K562 (cell line): ENCODE results near the gene CRCP. TPM values are rescaled to one million over a fixed set of nuclear protein-coding genes. Genes with fewer than 3 reads are reported as not detected.
A peak's percentile ranks its signal among the peaks of the same experiment; 100 is the strongest.

Experiments used
- CBX3 ChIP-seq, 2 experiments: IDR thresholded peaks; 1 replicate in 1 of 2; 2 replicates in 1 of 2; pipeline ENCODE4 v1.6.1; 2012; ENCODE audit warnings: inconsistent platforms in 2 of 2, low read length in 2 of 2, borderline replicate concordance in 1 of 2, control low read depth in 1 of 2
- FOXA1 ChIP-seq: fragments of 450-650 bp; IDR thresholded peaks from 2 replicates; pipeline ENCODE4 v1.6.1; 2016; ENCODE audit warnings: mild to moderate bottlenecking, borderline replicate concordance
- RAD21 ChIP-seq, 2 experiments: fragments of 250-450 bp in 1 of 2; fragments of 450-650 bp in 1 of 2; sonication (Bioruptor Pico) in 1 of 2; formaldehyde crosslinking in 1 of 2; IDR thresholded peaks in 1 of 2; conservative IDR thresholded peaks in 1 of 2; 2 replicates each; pipeline versions ENCODE4 v1.4.0 to v1.8.0; 2020 to 2022; ENCODE audit warnings: mild to moderate bottlenecking in 2 of 2, moderate library complexity in 1 of 2
- RBM22 ChIP-seq: fragments of 200-400 bp; formaldehyde crosslinking; IDR thresholded peaks from 2 replicates; pipeline ENCODE4 v1.6.1; 2018; ENCODE audit warnings: low read length, low read depth; ENCODE audit not compliant: poor library complexity, severe bottlenecking
- ZKSCAN8 ChIP-seq: fragments of 200-800 bp; sonication (Bioruptor generic); IDR thresholded peaks from 2 replicates; pipeline ENCODE4 v1.6.1; 2016; ENCODE audit warnings: missing genetic modification characterization, missing compliant biosample characterization
- ZNF121 ChIP-seq: sonication (generic); formaldehyde crosslinking; conservative IDR thresholded peaks from 2 replicates; pipeline ENCODE4 v1.8.0; 2022; ENCODE audit warnings: missing genetic modification reagents
- ZNF197 ChIP-seq: fragments of 200-800 bp; sonication (Bioruptor generic); IDR thresholded peaks from 2 replicates; pipeline ENCODE4 v1.6.1; 2016; ENCODE audit warnings: low read depth, missing genetic modification characterization, missing compliant biosample characterization
- polyA plus RNA-seq, 8 experiments: library from polyadenylated mRNA; depleted of rRNA in 4 of 8; stranded (reverse) in 5 of 8; unstranded in 3 of 8; fragments of >200 nt; fragmentation: Nextera tagmentation in 2 of 8; fragmentation: Illumina TruSeq in 1 of 8; extraction: Ambion mirVana in 2 of 8; extraction: Trizol in 1 of 8; gene quantifications; 2 replicates each; pipeline versions ENCODE4 v1.2.1 to v1.2.3, GENCODE V29; 2011 to 2014; ENCODE audit warnings: inconsistent platforms in 1 of 8, missing spikeins in 1 of 8
- total RNA-seq, 7 experiments: library from RNA; depleted of rRNA in 6 of 7; stranded (reverse); fragments of >200 nt in 6 of 7; fragmentation: Illumina TruSeq in 2 of 7; extraction: Trizol in 2 of 7; gene quantifications; 2 replicates each; pipeline versions ENCODE4 v1.2.1 to v1.2.3, GENCODE V29; 2011 to 2021; ENCODE audit warnings: low replicate concordance in 1 of 7
- TF ChIP-seq, protein P1 (sequence below): sonication (generic); formaldehyde crosslinking; IDR thresholded peaks from 2 replicates; pipeline ENCODE4 v1.8.0; 2022; ENCODE audit warnings: missing genetic modification reagents, mild to moderate bottlenecking, borderline replicate concordance
- TF ChIP-seq, protein P2 (sequence below), 2 experiments: fragments of 450-650 bp in 1 of 2; IDR thresholded peaks; 2 replicates each; pipeline ENCODE4 v1.6.1; 2011 to 2017; ENCODE audit warnings: low read depth in 2 of 2, antibody characterized with exemption in 1 of 2, borderline replicate concordance in 1 of 2, low read length in 1 of 2, mild to moderate bottlenecking in 1 of 2, mixed read lengths in 1 of 2; ENCODE audit not compliant: control insufficient read depth in 1 of 2
- TF ChIP-seq, protein P3 (sequence below), 2 experiments: fragments of 450-650 bp; formaldehyde crosslinking in 1 of 2; IDR thresholded peaks; 2 replicates each; pipeline versions ENCODE4 v1.4.0 to v1.6.1; 2014 to 2020; ENCODE audit warnings: mild to moderate bottlenecking in 2 of 2, borderline replicate concordance in 1 of 2, low read depth in 1 of 2

Gene CRCP
- total and polyA plus RNA-seq, 9 of the 15 experiments (the other 6 are each of a cell fraction or from before 2014, with no cell fraction given), result 22.1 to 58.3 (median 43.4) TPM

DNA sequence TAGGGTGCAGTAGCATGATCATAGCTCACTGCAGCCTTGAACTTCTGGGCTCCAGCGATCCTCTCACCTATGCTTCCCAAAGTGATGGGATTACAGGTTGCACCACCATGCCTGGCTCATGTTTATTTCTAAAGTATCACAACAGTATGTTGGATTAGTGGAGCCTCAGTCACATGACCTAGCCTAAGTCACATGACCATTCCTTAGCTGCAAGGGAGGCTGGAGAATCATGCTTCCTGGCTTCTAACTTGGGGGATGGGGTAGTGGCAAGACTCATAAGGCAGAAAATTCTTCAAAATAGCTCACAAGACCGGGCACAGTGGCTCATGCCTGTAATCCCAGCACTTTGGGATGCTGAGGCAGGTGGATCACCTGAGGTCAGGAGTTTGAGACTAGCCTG is 63.6 kb downstream of the CRCP start (continued):
- TF ChIP-seq ZKSCAN8 (CRISPR knock-in tag), result no peak
- TF ChIP-seq, protein P1, sequence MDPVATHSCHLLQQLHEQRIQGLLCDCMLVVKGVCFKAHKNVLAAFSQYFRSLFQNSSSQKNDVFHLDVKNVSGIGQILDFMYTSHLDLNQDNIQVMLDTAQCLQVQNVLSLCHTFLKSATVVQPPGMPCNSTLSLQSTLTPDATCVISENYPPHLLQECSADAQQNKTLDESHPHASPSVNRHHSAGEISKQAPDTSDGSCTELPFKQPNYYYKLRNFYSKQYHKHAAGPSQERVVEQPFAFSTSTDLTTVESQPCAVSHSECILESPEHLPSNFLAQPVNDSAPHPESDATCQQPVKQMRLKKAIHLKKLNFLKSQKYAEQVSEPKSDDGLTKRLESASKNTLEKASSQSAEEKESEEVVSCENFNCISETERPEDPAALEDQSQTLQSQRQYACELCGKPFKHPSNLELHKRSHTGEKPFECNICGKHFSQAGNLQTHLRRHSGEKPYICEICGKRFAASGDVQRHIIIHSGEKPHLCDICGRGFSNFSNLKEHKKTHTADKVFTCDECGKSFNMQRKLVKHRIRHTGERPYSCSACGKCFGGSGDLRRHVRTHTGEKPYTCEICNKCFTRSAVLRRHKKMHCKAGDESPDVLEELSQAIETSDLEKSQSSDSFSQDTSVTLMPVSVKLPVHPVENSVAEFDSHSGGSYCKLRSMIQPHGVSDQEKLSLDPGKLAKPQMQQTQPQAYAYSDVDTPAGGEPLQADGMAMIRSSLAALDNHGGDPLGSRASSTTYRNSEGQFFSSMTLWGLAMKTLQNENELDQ (CRISPR knock-in tag), result no peak
- no peak for TF ChIP-seq RBM22
- peak in 1 of 2 experiments; percentile 96; a peak in 2 of 3 replicates for TF ChIP-seq CBX3 (IDR thresholded peaks at IDR 0.05; ENCODE audit: borderline replicate concordance in 1 of 2, low read length in 2 of 2)
- TF ChIP-seq, protein P2, sequence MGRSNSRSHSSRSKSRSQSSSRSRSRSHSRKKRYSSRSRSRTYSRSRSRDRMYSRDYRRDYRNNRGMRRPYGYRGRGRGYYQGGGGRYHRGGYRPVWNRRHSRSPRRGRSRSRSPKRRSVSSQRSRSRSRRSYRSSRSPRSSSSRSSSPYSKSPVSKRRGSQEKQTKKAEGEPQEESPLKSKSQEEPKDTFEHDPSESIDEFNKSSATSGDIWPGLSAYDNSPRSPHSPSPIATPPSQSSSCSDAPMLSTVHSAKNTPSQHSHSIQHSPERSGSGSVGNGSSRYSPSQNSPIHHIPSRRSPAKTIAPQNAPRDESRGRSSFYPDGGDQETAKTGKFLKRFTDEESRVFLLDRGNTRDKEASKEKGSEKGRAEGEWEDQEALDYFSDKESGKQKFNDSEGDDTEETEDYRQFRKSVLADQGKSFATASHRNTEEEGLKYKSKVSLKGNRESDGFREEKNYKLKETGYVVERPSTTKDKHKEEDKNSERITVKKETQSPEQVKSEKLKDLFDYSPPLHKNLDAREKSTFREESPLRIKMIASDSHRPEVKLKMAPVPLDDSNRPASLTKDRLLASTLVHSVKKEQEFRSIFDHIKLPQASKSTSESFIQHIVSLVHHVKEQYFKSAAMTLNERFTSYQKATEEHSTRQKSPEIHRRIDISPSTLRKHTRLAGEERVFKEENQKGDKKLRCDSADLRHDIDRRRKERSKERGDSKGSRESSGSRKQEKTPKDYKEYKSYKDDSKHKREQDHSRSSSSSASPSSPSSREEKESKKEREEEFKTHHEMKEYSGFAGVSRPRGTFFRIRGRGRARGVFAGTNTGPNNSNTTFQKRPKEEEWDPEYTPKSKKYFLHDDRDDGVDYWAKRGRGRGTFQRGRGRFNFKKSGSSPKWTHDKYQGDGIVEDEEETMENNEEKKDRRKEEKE (IDR thresholded peaks at IDR 0.05; ENCODE audit: borderline replicate concordance in 1 of 2, control insufficient read depth in 1 of 2, low read depth in 2 of 2, low read length in 1 of 2), result no peak
- no peak for TF ChIP-seq FOXA1
- TF ChIP-seq RAD21 (CRISPR knock-in tag; conservative IDR thresholded peaks at IDR 0.05 in 1 of 2, IDR thresholded peaks at IDR 0.05 in 1 of 2), result no peak
- TF ChIP-seq, protein P3, sequence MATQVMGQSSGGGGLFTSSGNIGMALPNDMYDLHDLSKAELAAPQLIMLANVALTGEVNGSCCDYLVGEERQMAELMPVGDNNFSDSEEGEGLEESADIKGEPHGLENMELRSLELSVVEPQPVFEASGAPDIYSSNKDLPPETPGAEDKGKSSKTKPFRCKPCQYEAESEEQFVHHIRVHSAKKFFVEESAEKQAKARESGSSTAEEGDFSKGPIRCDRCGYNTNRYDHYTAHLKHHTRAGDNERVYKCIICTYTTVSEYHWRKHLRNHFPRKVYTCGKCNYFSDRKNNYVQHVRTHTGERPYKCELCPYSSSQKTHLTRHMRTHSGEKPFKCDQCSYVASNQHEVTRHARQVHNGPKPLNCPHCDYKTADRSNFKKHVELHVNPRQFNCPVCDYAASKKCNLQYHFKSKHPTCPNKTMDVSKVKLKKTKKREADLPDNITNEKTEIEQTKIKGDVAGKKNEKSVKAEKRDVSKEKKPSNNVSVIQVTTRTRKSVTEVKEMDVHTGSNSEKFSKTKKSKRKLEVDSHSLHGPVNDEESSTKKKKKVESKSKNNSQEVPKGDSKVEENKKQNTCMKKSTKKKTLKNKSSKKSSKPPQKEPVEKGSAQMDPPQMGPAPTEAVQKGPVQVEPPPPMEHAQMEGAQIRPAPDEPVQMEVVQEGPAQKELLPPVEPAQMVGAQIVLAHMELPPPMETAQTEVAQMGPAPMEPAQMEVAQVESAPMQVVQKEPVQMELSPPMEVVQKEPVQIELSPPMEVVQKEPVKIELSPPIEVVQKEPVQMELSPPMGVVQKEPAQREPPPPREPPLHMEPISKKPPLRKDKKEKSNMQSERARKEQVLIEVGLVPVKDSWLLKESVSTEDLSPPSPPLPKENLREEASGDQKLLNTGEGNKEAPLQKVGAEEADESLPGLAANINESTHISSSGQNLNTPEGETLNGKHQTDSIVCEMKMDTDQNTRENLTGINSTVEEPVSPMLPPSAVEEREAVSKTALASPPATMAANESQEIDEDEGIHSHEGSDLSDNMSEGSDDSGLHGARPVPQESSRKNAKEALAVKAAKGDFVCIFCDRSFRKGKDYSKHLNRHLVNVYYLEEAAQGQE (IDR thresholded peaks at IDR 0.05; ENCODE audit: borderline replicate concordance), result peak; percentile 20; the same call in 1 of the 2 replicates
- TF ChIP-seq, protein P3 (CRISPR knock-in tag; IDR thresholded peaks at IDR 0.05; ENCODE audit: low read depth), result no peak
- peak; percentile 73 for TF ChIP-seq ZNF121 (CRISPR knock-in tag)
- no peak for TF ChIP-seq ZNF197 (CRISPR knock-in tag)
